Adrenal gland (tissue), 12 donors: ENCODE measurements around the gene SULT1B1. TPM values are rescaled to one million over a fixed set of nuclear protein-coding genes. Genes with fewer than 3 reads are reported as not detected.

Experiments used
- DNase-seq, 7 donors: peaks; one replicate each; pipeline ENCODE4 v3.0.0-alpha.2; 2019 to 2020
- H3K27ac ChIP-seq, 5 donors: fragments of 200-600 bp; sonication (generic) in 4 of 5; 1 replicate in 3 of 5; 2 replicates in 2 of 5; pipeline versions ENCODE4 v1.5.1 to v1.8.0; 2016 to 2020; ENCODE audit warnings: mild to moderate bottlenecking in 1 of 5
- H3K27me3 ChIP-seq: fragments of 200-600 bp; 2 replicates; pipeline ENCODE4 v1.8.0; 2021
- H3K36me3 ChIP-seq, 2 donors: fragments of 200-600 bp; replicated peaks in 1 of 2; 1 replicate in 1 of 2; 2 replicates in 1 of 2; pipeline versions ENCODE4 v1.5.1 to v1.8.0; 2018 to 2022
- H3K4me1 ChIP-seq, 2 donors: fragments of 200-600 bp; replicated peaks in 1 of 2; 1 replicate in 1 of 2; 2 replicates in 1 of 2; pipeline versions ENCODE4 v1.5.1 to v1.8.0; 2018 to 2021
- H3K4me3 ChIP-seq, 4 donors: fragments of 200-600 bp; sonication (generic) in 3 of 4; one replicate each; pipeline ENCODE4 v1.5.1; 2016 to 2018
- H3K9me3 ChIP-seq, 3 donors: fragments of 200-600 bp; sonication (generic) in 1 of 3; replicated peaks in 1 of 3; 1 replicate in 2 of 3; 2 replicates in 1 of 3; pipeline versions ENCODE4 v1.5.1 to v1.8.0; 2016 to 2021
- POLR2A ChIP-seq, 2 donors: fragments of 450-650 bp; IDR thresholded peaks; one replicate each; pipeline ENCODE4 v1.6.1; 2017; ENCODE audit warnings: antibody characterized with exemption in 2 of 2, mild to moderate bottlenecking in 2 of 2, moderate library complexity in 1 of 2
- WGBS, 4 donors: extraction: QIAGEN DNeasy Blood & Tissue Kit in 2 of 4; methylation state at CpG; one replicate each; pipeline versions ENCODE4 v1.1.5 to v1.1.7; 2013 to 2017; 5-methylcytosine and 5-hydroxymethylcytosine counted together
- intact Hi-C, 2 donors: fragments of 100-400 bp; cut with DNase I; formaldehyde crosslinking; loops; one replicate each; pipeline versions ENCODE4 v1.14.1 to v1.15.0; 2022 to 2023
- polyA plus RNA-seq, 3 donors: library from polyadenylated mRNA; stranded (reverse); fragments of 200-250 nt in 2 of 3; fragments of 350-450 nt in 1 of 3; fragmentation: Illumina TruSeq in 1 of 3; extraction: RNeasy Lipid Tissue Mini Kit (QIAGEN cat#74804) in 1 of 3; gene quantifications; one replicate each; pipeline ENCODE4 v1.2.3, GENCODE V29; 2013 to 2014
- total RNA-seq, 9 donors: library from RNA; depleted of rRNA in 4 of 9; stranded (reverse); fragments of >200 nt in 4 of 9; fragments of 120-200 nt in 1 of 9; fragmentation: NEBNext Ultra II Directional in 1 of 9; extraction: Animal tissue kit (Norgen Biotek cat#: 25700) in 1 of 9; gene quantifications; one replicate each; pipeline versions ENCODE4 v1.1.0 to v1.2.4, GENCODE V29; 2013 to 2023
- TF ChIP-seq, protein P1 (sequence below), 6 experiments: fragments of 450-650 bp in 4 of 6; fragments of 200-600 bp in 2 of 6; sonication (generic) in 1 of 6; IDR thresholded peaks; 1 replicate in 5 of 6; 2 replicates in 1 of 6; pipeline versions ENCODE4 v1.5.1 to v1.8.0; 2016 to 2021; ENCODE audit warnings: antibody characterized with exemption in 6 of 6, mild to moderate bottlenecking in 2 of 6, moderate library complexity in 1 of 6
- donor health status: healthy with polysubstance abuse.
- donor health status: Bipolar disorder and iron deficiency.
- donor health status: DM: yes; HTN: yes; CAD: no.
- donor health status: DM: no; HTN: no; CAD: no.
- donor health status: DM: no; HTN: no; CAD: no.
- donor health status: DM: yes; HTN: yes; CAD: no.

SULT1B1 gene
- total and polyA plus RNA-seq, 12 donors = 0.18 to 2.0 (median 0.38) TPM

DNA sequence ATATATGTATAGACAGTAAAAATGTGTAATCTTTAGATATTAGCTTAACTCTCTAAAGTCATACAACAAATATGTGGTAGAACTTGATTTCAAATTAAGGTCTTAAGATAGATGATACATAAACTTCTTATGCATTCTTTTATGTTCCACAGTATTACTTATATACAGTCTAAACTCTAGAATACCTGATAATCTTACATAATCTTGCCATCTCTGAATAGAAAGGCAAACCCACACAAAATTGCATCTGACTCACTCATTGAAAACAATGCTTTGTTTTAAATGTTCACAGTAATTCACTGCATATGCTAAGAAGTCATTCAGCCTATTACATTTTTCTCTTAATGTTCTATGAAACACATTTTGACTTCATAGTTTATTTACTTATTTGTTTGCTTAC, 10.1 kb downstream of the SULT1B1 start:
- no peaks in the 10 kb centered on the region for H3K9me3 ChIP-seq
- H3K4me3 ChIP-seq = no peak overlapping the region
- DNase-seq = no peak
- no peaks in the 10 kb centered on the region for H3K27me3 ChIP-seq
- peak overlapping the region in 1 of 5 donors; percentile 10 for H3K27ac ChIP-seq
- intact Hi-C loops = no loop called here
- TF ChIP-seq, protein P1, sequence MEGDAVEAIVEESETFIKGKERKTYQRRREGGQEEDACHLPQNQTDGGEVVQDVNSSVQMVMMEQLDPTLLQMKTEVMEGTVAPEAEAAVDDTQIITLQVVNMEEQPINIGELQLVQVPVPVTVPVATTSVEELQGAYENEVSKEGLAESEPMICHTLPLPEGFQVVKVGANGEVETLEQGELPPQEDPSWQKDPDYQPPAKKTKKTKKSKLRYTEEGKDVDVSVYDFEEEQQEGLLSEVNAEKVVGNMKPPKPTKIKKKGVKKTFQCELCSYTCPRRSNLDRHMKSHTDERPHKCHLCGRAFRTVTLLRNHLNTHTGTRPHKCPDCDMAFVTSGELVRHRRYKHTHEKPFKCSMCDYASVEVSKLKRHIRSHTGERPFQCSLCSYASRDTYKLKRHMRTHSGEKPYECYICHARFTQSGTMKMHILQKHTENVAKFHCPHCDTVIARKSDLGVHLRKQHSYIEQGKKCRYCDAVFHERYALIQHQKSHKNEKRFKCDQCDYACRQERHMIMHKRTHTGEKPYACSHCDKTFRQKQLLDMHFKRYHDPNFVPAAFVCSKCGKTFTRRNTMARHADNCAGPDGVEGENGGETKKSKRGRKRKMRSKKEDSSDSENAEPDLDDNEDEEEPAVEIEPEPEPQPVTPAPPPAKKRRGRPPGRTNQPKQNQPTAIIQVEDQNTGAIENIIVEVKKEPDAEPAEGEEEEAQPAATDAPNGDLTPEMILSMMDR (IDR thresholded peaks at IDR 0.05) = no peak
- no peak for TF ChIP-seq POLR2A (IDR thresholded peaks at IDR 0.05)
- H3K4me1 ChIP-seq = peaks cover 0 to 13% of the 10 kb centered on the region in 2 donors
- no peaks in the 10 kb centered on the region for H3K36me3 ChIP-seq

DNA sequence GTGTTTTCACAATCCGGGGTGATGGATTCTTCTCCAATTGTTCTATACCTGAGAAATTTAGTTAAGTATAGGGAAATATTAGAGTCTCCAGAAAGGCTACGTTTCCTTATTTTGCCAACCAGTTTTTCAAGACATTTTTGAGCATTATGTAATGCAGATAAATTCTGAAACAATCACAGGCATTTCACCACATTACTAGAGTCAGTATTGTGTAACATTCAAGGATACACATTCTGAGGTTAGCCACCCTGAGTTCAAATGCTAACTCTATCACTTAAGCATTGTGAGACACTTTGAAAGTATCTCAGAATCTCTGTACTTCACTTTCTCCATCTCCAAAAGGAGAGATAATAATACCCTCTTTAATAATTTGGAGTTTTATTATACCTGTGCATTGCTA, 10.6 kb downstream of the SULT1B1 start:
- Histone ChIP-seq H3K4me3 (no peak overlapping the region), H3K4me1 (peaks cover 0 to 13% of the 10 kb centered on the region in 2 donors)
- intact Hi-C loops = no loop called here

DNA sequence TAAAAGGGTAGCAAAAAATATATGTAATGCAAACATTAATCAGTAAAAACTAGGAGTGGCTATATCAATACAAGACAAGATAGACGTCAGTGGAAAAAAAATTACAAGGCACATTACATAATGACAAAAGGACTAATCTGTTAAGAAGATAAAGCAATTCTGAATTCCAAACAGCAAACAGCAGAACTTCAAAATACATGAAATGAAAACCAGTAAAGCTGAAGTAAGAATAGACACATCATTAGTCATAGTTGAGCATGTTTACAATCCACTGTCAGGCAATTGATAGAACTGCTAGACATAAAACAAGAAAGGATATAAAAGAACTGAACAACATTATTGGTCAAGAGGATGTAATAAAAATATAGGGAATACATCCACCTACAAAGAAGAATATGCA, 12.2 kb downstream of the SULT1B1 start:
- WGBS, 4 donors = 27 to 56% (median 51%) methylated on average over 1 of the region's 1 CpG
- Histone ChIP-seq H3K36me3 (no peaks in the 10 kb centered on the region), H3K4me1 (peaks cover 0 to 13% of the 10 kb centered on the region in 2 donors), H3K9me3 (no peaks in the 10 kb centered on the region), H3K27me3 (no peaks in the 10 kb centered on the region), H3K27ac (no peak overlapping the region), H3K4me3 (no peak overlapping the region)
- no peak for TF ChIP-seq POLR2A (IDR thresholded peaks at IDR 0.05)
- TF ChIP-seq, protein P1 (IDR thresholded peaks at IDR 0.05) = no peak
- DNase-seq = no peak
- intact Hi-C loops = no loop called here

More for the DNA sequence above, 10.6 kb downstream of the SULT1B1 start:
- H3K36me3 ChIP-seq = no peaks in the 10 kb centered on the region
- H3K9me3 ChIP-seq = no peaks in the 10 kb centered on the region
- 56 to 73% (median 62%) methylated on average over 2 of the region's 2 CpGs for WGBS, 4 donors
- no peaks in the 10 kb centered on the region for H3K27me3 ChIP-seq
- no peak for DNase-seq
- TF ChIP-seq, protein P1 (IDR thresholded peaks at IDR 0.05) = no peak
- TF ChIP-seq POLR2A (IDR thresholded peaks at IDR 0.05) = no peak
- H3K27ac ChIP-seq = no peak overlapping the region

DNA sequence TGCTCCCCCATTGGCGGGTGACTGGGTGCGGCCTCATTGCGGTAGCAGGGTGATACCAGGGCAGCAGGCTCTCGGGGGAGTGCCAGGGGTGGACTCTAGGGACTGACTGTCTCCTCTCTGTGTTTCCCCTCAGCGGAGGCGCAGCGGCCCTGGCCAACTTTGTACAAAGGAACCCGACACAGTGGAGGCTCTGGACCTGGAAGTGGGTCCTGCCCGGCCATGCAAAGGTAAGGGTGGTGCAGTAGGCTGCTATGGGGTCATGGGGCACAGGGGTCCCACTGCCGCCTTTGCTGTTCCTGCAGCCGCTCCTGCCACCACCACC, 16.3 kb downstream of the SULT1B1 start:
- Histone ChIP-seq H3K27me3 (no peaks in the 10 kb centered on the region), H3K4me3 (no peak overlapping the region), H3K27ac (no peak overlapping the region), H3K36me3 (no peaks in the 10 kb centered on the region), H3K9me3 (no peaks in the 10 kb centered on the region), H3K4me1 (no peaks in the 10 kb centered on the region)
- 86 to 95% (median 92%) methylated on average over 6 to 11 of the region's 11 CpGs for WGBS, 4 donors
- TF ChIP-seq POLR2A (IDR thresholded peaks at IDR 0.05) = no peak
- TF ChIP-seq, protein P1 (IDR thresholded peaks at IDR 0.05) = no peak
- no peak for DNase-seq
- intact Hi-C loops = no loop called here
